ENCODE results near the gene ARHGEF40.
A peak's percentile ranks its signal among the peaks of the same experiment; 100 is the strongest.

Gene ARHGEF40

DNA sequence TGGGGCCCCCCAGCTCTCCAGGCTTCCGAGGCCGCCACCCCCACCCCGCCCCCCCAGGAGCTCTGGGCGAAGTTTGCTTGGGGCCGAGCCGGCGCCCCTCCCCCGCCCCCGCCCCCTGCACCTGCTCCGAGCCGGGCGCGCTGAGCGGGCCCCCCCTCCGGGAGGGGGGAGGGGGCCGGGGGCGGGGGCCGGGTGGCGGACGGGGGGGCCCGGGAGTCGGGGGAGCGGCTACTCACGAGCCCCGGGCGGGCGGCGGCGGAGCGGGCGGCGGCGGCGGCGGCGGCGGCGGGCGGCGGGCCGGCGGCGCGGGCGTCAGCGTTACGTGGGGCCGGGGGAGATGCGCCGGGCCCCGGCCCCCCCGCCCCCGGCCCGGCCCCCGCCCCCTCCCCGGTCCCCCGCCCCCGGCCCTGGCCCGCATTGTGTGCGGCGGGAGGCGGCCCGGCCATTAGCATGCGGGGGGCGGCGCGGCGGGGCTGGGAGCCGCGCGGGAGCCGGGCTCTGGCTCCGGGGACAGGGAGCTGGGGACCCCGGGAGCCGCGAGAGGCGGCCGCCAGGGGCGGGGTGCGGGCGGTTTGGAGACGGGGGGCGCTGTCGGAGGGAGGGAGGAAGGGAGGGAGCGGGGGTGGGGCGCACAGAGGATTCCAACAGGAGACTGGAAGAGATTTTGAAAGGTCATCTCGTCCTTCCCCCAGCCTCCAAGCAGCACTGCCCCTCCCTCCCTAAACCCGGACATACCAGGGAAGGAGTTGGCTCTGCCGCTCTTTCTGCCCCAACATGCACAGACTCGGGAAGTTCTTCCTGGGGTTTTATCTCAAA lies 28.2 kb downstream of the ARHGEF40 start, which contains the start of gene ZNF219:
TSS of gene ZNF219 (minus strand) at position 580 of the 816 bp plus-strand sequence. CDS start 5,064 bp downstream, outside the sequence.
- peak in 1 of 2 donors; percentile 22 for DNase-seq (ENCODE audit: low read depth in 2 of 2)

DNA sequence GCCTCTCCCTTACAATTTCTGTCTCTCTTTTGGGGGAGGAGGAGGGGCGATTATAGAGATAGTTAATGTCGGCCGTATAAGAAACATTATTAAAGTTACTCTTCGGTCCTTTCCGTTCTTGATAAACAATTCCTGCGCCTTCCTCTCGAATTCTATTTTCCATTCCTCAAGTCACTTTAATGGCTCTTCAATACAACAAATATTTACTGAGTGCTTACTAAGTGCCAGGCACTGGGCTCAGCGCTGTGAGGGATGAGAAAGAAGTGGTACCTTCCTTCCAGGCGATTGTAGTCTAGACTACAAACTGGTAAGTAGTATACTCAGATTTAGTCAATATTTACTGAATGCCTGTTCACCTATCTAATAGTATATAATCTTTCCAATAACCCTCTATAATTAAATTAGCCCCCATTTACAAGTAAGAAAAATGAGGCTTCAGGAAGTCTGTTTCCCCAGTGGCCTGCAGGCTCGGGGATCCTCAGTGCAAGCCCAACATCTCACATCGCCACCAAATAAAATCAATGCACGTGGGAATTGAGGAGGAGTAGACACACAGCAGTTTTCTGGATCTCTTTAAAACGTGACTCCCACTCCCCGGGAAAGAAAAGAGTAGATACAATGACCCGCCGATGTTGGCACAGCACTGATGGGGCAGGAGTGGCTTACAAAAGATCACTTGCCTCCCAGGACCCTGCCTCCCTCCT lies 28.9 kb downstream of the ARHGEF40 start:
- no peak for DNase-seq (ENCODE audit: low read depth in 2 of 2)

DNA sequence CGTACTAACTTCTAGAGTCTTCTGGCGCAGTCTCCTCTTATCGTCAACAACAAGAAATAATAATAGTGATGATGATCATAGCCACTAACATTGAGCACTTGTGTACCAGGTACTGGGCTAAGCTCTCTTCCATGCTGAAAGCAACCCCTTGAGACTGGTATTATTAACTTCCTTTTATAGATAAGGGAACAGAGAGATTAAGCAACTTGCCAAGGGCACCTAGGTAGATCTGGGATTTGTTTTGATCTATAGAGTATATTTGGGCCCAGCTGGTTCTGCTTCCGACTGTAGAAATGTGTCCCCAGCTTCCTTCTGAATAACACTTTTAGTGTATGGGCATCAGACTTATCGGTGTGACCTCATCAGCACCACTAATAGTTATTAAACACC lies 29.5 kb downstream of the ARHGEF40 start:
- DNase-seq (ENCODE audit: low read depth in 2 of 2): no peak

DNA sequence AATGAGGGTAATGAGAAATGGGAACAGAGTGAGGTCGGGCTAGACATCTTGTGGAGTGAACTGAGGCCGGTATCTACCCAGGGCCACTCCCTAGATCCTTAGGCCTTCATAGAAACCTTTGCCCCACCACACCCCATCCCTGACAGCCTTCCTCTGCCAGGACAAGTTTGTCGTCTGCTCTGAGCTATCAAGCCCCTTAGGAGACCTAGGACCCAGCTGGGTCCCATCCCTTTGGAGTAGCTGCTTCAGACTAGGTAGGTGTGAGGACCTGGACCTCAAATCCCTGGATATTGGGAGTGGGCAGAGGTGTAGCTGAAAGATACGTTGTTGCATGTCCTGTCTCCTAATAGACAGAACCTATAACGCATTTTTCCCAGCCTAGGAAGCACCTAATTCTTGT lies 30.8 kb downstream of the ARHGEF40 start, which contains the start of gene TMEM253:
TSS of gene TMEM253 (plus strand) at position 136 of the 400 bp plus-strand sequence. CDS start 278 bp downstream, outside the sequence.
- no peak for DNase-seq (ENCODE audit: low read depth in 2 of 2)

DNA sequence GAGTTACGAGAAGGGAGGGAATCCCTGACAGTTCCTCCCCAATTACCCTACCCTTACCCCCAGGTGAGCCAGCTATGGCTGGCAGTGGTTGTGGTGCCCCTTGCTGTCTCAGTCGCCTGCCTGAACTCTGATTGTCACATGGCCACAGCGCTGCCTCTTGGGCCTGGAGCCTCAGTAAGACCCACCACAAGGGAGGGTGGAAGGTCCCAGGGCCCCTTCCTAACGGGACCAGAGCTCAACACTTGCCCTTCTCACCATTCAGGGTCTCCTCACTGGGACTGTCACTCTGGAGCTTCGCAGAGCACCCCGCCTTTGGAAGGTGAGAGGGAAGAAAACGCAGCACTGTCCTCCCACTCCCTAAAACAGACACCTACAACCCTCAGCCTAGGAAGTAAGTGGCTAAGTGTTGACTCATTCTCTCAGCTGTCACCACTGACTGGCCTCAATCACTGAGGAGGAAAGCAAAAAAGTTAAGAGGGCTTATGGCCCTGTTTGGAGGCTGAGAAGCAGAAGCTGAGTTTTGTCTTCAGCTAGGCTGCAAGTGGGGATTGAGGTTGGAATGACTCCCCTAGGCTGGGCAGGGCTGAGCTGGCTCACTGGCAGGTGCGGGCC lies 31.8 kb downstream of the ARHGEF40 start:
- DNase-seq (ENCODE audit: low read depth in 2 of 2): no peak

DNA sequence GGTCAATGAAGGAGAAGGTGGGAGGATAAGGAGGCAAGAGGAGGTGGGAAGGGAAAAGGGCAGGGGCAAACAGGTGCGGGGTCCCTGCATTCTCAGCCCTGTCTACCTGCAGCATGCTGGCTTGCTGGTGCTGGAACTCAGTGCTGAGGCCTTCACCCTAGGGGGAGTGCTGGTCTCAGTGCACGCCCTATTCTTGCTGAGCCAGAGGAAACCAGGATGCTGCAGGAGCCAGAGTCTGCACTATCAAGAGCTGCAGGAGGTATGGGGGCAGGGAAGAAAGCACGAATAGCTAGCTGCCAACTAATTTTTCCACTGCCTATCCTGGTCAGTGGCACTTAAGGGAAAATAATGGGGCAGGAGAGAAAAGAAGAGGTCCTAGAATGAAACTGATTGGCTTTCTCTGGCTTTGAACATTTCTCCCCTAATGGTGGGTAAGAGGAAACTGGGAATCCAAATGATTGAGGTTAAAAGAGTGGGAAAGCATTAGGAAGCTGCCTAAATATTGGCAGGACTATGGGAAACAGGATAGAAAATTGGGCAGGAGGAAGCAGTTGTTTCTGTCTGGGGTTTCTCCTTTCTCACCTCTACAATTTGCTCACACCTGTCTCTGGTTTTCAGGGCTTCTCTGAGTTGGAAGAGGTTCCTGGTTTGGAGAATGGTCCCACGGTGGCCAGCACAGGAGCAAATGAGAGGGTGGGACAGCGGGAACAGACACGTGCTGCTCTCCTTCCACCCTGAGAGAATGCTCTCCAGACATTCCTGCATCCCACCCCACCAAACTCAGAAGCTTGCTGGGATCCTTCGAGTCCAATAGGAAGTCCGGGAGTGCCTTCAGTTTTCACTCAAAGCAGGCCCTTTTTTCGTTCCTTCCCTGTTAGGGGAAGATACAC lies 32.7 kb downstream of the ARHGEF40 start:
- DNase-seq (ENCODE audit: low read depth in 2 of 2): no peak

DNA sequence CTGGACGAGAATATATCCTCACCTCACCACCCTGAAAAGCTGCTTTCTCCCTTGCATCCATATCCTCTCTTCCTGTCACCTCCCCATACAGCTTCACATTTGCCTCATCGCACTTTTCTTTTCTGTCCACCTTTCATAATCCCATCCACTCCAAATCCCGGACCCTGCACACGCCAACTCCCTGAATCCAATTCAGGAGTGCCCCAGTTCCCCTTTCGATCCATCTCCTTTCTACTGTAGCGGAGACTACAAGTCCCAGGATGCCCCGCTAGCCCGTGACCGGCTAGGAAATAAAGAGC lies 33.3 kb downstream of the ARHGEF40 start:
- DNase-seq (ENCODE audit: low read depth in 2 of 2): no peak

DNA sequence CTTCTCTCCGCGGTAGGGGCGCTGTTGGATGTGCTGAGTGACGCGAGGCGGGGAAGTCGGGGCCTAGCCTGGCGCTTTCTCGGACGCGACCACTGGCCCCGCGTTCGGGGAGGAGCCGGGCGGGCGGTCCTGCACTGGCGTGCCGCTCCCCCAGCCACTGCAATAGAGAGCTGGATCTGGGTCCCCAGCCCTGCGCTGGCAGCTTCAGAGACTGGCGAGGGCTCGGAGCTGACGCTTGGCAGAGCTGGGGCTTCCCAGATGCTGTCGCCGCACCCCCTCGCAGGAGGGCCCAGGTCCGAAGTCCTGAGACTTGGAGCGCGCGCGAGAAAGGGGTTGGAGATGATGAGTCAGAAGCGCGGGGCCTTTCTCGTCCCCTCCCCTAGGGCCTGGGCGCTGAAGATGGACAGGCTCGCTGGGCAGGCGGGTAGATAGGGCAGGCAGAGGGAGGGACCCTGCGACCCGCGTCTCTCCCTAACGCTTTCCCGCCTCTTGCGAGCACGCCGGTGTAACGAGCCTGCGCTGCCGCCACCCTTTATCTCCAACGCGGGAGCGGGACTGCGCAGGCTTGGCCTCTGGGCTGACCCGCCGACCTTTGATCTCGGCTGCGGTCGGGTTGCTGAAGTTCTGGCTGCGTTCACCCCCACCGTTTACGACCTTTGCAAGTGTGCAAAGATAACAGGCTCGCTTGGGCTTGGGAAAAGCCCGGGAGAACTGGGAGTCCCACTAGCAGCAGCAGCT lies 33.8 kb downstream of the ARHGEF40 start:
- DNase-seq (ENCODE audit: low read depth in 2 of 2): peak; percentile 90 to 91

DNA sequence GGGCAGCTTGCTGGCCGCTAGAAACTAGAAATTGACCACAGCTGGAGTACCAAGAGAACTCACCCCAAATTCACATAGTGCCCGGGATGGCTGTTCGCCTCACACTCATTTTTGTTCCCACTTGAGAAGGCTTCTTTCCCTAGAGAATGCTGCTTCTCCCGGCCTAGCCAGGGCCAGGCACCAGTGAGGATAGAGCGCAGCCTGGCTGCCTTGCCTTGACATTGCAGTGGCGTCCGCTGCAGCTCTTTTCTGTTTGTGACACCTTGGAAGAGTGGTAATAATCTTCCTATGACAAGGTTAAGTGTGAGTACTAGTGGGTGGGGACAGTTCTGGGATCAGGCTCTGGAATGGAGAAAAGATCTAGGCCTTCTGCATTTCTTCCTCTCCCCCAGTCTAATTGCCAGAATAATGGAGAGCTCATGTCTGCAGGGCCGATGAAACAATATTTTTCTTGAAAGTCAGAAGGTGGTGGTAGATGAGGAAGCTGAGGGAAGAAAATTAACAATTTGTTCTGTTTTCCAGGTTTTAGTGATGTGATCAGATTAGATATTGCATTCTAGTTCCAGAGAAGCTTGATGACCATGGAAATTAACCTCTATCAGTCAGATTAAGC lies 34.5 kb downstream of the ARHGEF40 start:
- DNase-seq (ENCODE audit: low read depth in 2 of 2): peak; percentile 37 to 42

DNA sequence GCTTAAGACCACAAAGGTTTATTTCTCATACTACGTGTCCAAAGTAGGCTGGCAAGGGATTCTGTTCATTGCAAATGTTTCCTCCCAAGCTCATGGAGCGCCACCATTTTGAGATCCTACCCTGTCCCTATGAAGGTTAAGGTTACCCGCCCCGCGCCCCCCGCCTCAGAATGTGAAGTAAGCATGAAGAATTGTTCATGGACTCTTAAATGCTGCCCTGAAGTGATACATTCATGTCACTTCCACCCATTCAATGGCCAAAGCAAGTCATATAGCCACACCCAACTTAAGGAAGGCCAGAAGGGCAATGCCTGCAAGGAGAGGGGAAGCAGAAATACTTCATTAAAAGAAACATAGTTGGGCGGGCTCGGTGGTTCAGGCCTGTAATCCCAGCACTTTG lies 35.0 kb downstream of the ARHGEF40 start:
- DNase-seq (ENCODE audit: low read depth in 2 of 2): no peak

DNA sequence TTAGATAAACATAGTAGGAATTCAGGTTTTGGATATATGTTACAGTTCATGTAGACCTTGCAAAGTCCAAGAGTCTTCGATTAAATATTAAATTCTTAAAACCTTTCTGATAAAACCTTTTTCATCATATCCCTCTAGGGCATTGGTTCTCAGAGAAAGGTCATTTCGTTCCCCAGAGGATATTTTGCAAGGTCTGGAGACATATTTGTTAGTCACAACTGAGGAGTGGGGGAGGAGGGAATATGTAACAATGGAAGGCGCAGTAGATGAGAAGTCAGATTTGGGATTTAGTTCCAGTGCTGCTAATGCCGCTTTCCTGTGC lies 36.0 kb downstream of the ARHGEF40 start:
- no peak for DNase-seq (ENCODE audit: low read depth in 2 of 2)

DNA sequence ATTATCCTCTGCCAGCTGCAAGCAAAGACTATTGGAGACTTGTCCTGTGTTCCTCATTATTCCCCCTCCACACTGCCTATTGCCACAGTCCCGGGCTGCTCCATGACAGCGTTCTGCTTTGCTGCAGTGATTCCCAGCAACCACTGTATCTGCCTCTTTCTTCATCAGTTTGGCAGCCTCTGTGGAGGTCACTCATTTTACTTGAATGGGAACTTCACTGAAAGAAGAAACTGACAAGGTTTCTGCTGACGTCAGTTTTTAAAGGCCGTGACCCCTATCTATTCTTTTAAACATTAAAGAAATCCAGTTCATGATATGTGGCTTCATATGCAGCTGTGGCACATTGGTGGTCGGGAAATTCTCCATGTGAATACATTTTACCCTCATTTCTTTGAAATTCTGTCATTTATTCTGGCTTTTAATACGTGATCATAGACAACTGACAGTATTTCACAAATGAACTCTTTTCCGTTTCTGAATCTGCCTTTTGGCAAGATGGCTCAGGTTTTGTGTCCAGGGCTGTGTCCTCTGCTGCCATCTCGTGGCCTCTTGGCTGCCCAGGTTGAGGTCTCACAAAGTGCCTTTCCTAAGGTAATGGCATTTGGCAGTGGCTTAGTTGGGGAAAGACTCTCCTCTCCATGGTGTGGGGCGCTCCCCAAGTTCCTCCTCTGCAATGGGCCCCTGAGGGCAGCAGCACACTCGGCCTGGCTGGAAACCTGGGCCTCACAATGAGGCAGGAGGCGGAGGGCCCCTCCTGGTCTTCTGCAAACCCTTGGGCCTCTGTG lies 36.6 kb downstream of the ARHGEF40 start:
- DNase-seq (ENCODE audit: low read depth in 2 of 2): peak; percentile 58 to 62

DNA sequence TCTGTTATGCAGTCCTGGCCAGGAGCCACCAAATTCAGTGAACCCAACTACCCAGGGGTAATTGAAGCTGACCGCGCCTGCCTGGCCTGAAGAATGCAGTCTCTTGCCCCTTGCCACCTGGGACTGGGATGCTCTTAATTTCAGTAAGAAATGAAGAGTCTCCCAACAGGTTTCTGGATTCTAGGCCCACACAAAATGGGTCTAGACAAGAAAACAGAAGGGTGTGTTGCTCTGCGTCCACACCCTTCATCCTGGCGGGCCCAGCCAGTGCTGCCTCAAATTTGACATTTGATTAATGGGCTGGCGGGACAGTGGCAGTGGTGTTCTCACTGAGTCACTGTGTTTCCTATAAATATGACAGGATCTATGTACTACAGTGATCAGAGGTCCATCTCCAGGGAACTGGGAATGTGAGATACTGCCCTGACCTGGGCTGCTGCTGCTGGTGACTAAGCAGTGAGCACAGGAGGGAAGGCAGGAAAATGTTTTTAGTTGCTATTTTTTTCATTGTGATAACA lies 37.2 kb downstream of the ARHGEF40 start:
- no peak for DNase-seq (ENCODE audit: low read depth in 2 of 2)

DNA sequence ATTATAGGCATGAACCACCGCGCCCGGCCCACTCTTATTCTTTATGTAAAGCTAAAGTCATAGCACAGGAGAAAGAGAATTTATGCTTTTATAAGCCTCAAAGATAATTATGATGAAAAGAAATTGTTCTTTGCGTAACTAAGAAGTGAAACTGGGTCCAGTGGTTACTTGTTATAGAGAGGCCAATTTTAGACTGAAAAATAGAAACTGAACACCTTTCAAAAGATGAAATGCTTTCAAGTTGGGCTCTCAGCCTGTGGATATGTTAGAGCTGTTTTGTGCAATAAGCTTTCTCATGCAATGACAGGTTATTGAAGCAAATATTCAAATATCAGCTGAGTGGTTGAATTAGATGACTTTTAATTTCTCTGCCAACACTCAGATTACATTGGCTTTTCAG lies 38.7 kb downstream of the ARHGEF40 start:
- DNase-seq (ENCODE audit: low read depth in 2 of 2): no peak

DNA sequence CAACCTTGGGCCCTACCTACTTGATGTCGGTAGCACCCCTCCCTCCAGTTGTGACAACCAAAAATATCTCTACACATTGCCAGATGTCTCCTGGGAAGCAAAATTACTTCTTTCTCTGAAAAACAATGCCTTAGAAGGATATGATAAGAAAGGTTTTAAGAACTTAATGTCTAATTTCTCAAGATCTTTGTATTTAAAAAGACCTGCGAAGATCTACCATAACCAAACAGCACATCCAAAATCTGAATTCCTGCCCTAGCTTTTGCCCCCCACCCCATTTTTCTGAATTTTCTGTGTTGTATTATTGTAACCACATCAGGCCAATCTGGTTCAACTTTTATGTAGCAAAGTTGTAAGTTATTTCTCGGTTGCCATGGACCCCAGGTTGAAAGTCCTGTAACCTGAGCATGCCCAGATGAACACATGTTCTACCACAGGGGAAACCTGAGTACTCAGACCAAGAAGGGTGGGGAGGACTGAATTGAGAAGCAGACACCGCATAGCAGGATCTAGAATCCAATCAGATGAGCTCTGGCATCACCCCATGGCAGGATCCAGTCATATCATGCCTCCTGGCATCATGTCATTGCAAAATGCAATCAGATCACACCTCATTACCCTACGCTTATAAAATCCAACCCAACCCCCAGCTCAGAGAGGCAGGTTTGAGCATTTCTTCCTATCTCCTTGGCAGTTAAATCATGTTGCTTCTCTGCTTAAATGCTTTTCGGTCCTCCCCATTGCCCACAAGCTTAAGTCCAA lies 39.5 kb downstream of the ARHGEF40 start:
- DNase-seq (ENCODE audit: low read depth in 2 of 2): no peak

DNA sequence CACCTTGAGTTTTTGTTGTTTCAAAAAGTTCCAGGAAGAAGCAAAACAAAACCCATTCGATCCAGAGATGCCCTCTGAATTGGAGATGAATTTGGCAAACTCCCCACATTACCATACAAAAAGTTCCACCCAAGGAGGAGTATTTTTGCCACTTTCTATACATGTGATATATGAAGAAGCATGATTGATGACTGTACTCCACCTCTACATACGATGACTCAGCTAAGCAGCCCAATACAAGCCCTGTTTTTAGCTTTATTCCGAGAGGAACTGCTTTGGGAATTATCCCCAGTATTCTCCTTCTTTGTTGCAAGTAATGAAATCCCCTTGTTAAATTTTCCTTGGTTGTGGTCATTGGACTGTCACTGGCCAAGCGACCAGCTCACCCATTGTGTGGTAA lies 42.2 kb downstream of the ARHGEF40 start:
- DNase-seq (ENCODE audit: low read depth in 2 of 2): no peak

DNA sequence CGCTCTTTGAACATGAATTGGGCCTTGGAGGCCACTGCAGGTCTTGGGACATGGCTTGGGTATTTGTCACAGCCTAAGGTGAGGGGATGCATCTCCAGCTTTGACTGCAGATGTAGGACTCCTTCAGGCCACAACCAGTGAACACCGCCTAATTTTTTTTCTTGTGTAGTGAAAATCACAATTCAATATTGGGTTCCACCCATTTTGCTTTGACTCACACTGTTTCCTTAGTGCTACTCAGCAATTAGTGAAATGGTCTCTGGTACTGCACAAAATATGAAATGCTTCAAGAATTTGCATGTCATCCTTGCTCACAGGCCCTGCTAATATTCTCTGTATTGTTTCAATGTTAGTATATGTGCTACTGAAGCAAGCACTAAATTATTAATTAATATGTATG lies 43.3 kb downstream of the ARHGEF40 start:
- no peak for DNase-seq (ENCODE audit: low read depth in 2 of 2)

DNA sequence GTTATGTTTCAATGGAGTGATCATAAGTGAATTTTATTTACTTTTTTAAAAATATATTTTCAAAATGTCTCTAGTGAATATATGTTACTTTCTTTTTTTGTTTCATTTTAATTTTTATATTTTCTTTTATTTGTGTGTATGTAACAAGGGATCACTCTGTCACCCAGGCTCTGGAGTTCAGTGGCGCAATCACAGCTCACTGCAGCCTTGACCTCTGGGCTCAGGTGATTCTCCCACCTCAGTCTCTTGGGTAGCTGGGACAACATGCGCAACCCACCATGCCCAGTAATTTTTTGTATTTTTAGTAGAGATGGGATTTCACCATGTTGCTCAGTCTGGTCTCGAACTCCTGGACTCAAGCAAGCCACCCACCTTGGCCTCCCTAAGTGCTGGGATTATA lies 48.8 kb downstream of the ARHGEF40 start:
- no peak for DNase-seq (ENCODE audit: low read depth in 2 of 2)

DNA sequence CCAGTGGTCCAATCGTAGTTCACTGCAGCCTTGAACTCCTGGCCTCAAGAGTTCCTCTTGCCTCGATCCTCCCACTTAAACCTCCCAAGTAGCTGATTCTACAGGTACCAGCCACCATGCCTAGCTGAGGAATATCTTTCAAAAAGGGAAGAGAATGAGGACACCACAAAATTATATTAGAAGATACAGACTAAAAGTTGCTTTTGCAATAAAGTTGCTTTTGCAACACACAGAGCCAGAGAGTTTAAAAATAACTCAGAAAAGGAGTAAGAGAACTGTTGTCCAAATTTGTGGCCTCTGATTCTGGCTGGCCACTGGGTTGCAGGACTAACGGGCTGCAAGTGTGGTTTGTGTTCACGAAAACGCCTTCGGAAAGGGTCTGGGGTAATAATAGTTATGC lies 50.6 kb downstream of the ARHGEF40 start:
- no peak for DNase-seq (ENCODE audit: low read depth in 2 of 2)
